Liver (tissue), 9 donors: ENCODE measurements around the gene TNFRSF21. TPM values are rescaled to one million over a fixed set of nuclear protein-coding genes. Genes with fewer than 3 reads are reported as not detected.

Source experiments
- DNase-seq: peaks from one replicate; pipeline ENCODE4 v3.0.0-alpha.2; 2017; ENCODE audit warnings: low spot score
- H3K27ac ChIP-seq, 2 donors: one replicate each; pipeline ENCODE4 v1.7.0; 2013; ENCODE audit warnings: inconsistent platforms in 2 of 2, low read length in 2 of 2, control low read depth in 1 of 2, low read depth in 1 of 2, mild to moderate bottlenecking in 1 of 2
- H3K27me3 ChIP-seq, 4 donors: one replicate each; pipeline versions ENCODE4 v1.6.1 to v1.7.0; 2013; ENCODE audit warnings: low read length in 3 of 4, inconsistent platforms in 1 of 4, mild to moderate bottlenecking in 1 of 4, moderate library complexity in 1 of 4; ENCODE audit not compliant: control insufficient read depth in 4 of 4, insufficient read depth in 4 of 4
- H3K36me3 ChIP-seq, 4 donors: one replicate each; pipeline versions ENCODE4 v1.6.1 to v1.7.0; 2013; ENCODE audit warnings: low read length in 3 of 4, mild to moderate bottlenecking in 3 of 4, low read depth in 1 of 4, moderate library complexity in 1 of 4; ENCODE audit not compliant: control insufficient read depth in 4 of 4, insufficient read depth in 3 of 4
- H3K4me1 ChIP-seq, 4 donors: one replicate each; pipeline versions ENCODE4 v1.6.1 to v1.7.0; 2013; ENCODE audit warnings: low read length in 3 of 4, mild to moderate bottlenecking in 3 of 4, moderate library complexity in 1 of 4; ENCODE audit not compliant: control insufficient read depth in 4 of 4, insufficient read depth in 4 of 4
- H3K4me3 ChIP-seq, 3 donors: one replicate each; pipeline versions ENCODE4 v1.6.1 to v1.7.0; 2013; ENCODE audit warnings: low read length in 3 of 3, control low read depth in 1 of 3, low read depth in 1 of 3, mild to moderate bottlenecking in 1 of 3
- H3K9ac ChIP-seq, 2 donors: one replicate each; pipeline ENCODE4 v1.7.0; 2013; ENCODE audit warnings: low read length in 2 of 2, mild to moderate bottlenecking in 2 of 2, moderate library complexity in 2 of 2, control low read depth in 1 of 2, low read depth in 1 of 2
- H3K9me3 ChIP-seq, 4 donors: one replicate each; pipeline versions ENCODE4 v1.6.1 to v1.7.0; 2013; ENCODE audit warnings: low read length in 3 of 4; ENCODE audit not compliant: control insufficient read depth in 4 of 4
- EGR1 ChIP-seq, 2 donors: IDR thresholded peaks; 2 replicates each; pipeline ENCODE4 v1.6.1; 2016 to 2018; ENCODE audit warnings: antibody characterized with exemption in 2 of 2, low read depth in 2 of 2
- FOXA1 ChIP-seq: IDR thresholded peaks from 2 replicates; pipeline ENCODE4 v1.6.1; 2016; ENCODE audit warnings: antibody characterized with exemption
- FOXA2 ChIP-seq: IDR thresholded peaks from 2 replicates; pipeline ENCODE4 v1.6.1; 2016; ENCODE audit warnings: antibody characterized with exemption
- GABPA ChIP-seq, 2 donors: IDR thresholded peaks in 1 of 2; conservative IDR thresholded peaks in 1 of 2; 2 replicates each; pipeline ENCODE4 v1.6.1; 2016; ENCODE audit warnings: antibody characterized with exemption in 2 of 2, mild to moderate bottlenecking in 1 of 2, moderate library complexity in 1 of 2
- HNF4A ChIP-seq, 2 donors: conservative IDR thresholded peaks; 2 replicates each; pipeline ENCODE4 v1.6.1; 2016; ENCODE audit warnings: antibody characterized with exemption in 2 of 2, mild to moderate bottlenecking in 2 of 2
- HNF4G ChIP-seq: IDR thresholded peaks from 2 replicates; pipeline ENCODE4 v1.6.1; 2016; ENCODE audit warnings: antibody characterized with exemption
- JUND ChIP-seq, 2 donors: IDR thresholded peaks; 2 replicates each; pipeline ENCODE4 v1.6.1; 2016; ENCODE audit warnings: antibody characterized with exemption in 2 of 2
- NR2F2 ChIP-seq: IDR thresholded peaks from 2 replicates; pipeline ENCODE4 v1.6.1; 2016; ENCODE audit warnings: antibody characterized with exemption
- RAD21 ChIP-seq, 2 donors: IDR thresholded peaks; 2 replicates each; pipeline ENCODE4 v1.6.1; 2016; ENCODE audit warnings: antibody characterized with exemption in 2 of 2, mild to moderate bottlenecking in 2 of 2
- RXRA ChIP-seq, 2 donors: IDR thresholded peaks; 2 replicates each; pipeline ENCODE4 v1.6.1; 2017 to 2018; ENCODE audit warnings: antibody characterized with exemption in 2 of 2, mild to moderate bottlenecking in 1 of 2
- SP1 ChIP-seq: IDR thresholded peaks from 2 replicates; pipeline ENCODE4 v1.6.1; 2018; ENCODE audit warnings: antibody characterized with exemption, mild to moderate bottlenecking
- TAF1 ChIP-seq: conservative IDR thresholded peaks from 2 replicates; pipeline ENCODE4 v1.6.1; 2016; ENCODE audit warnings: antibody characterized with exemption, mild to moderate bottlenecking
- YY1 ChIP-seq: IDR thresholded peaks from 2 replicates; pipeline ENCODE4 v1.6.1; 2016; ENCODE audit warnings: antibody characterized with exemption, mild to moderate bottlenecking
- WGBS: extraction: QIAGEN DNeasy Blood & Tissue Kit; methylation state at CpG from one replicate; pipeline ENCODE4 v1.1.7; 2013; 5-methylcytosine and 5-hydroxymethylcytosine counted together
- polyA plus RNA-seq, 2 donors: library from polyadenylated mRNA; stranded (reverse) in 1 of 2; unstranded in 1 of 2; fragments of 200-250 nt in 1 of 2; fragments of >200 nt in 1 of 2; fragmentation: Nextera tagmentation in 1 of 2; extraction: Ambion mirVana in 1 of 2; gene quantifications; one replicate each; pipeline versions ENCODE4 v1.2.1 to v1.2.3, GENCODE V29; 2013 to 2015
- total RNA-seq, 2 donors: library from RNA; depleted of rRNA; stranded (reverse); fragments of >200 nt; gene quantifications; one replicate each; pipeline ENCODE4 v1.2.3, GENCODE V29; 2014
- TF ChIP-seq, protein P1 (sequence below): IDR thresholded peaks from 2 replicates; pipeline ENCODE4 v1.6.1; 2016; ENCODE audit warnings: antibody characterized with exemption, mild to moderate bottlenecking
- TF ChIP-seq, protein P2 (sequence below): IDR thresholded peaks from 2 replicates; pipeline ENCODE4 v1.6.1; 2016; ENCODE audit warnings: antibody characterized with exemption
- TF ChIP-seq, protein P3 (sequence below): fragments of 150-350 bp; IDR thresholded peaks from 2 replicates; pipeline ENCODE4 v1.5.1; 2017; ENCODE audit warnings: improper control_type of control experiment, low read depth, low read length; ENCODE audit not compliant: missing input control
- TF ChIP-seq, protein P4 (sequence below): IDR thresholded peaks from 2 replicates; pipeline ENCODE4 v1.6.1; 2016; ENCODE audit warnings: antibody characterized with exemption
- TF ChIP-seq, protein P5 (sequence below): IDR thresholded peaks from 2 replicates; pipeline ENCODE4 v1.6.1; 2016; ENCODE audit warnings: antibody characterized with exemption
- donor health status: healthy.
- donor health status: healthy.
- donor health status: healthy.
- donor health status: healthy.
- donor health status: healthy.

TNFRSF21 gene
- total and polyA plus RNA-seq, 4 donors, result 2.1 to 3.2 (median 2.9) TPM

DNA sequence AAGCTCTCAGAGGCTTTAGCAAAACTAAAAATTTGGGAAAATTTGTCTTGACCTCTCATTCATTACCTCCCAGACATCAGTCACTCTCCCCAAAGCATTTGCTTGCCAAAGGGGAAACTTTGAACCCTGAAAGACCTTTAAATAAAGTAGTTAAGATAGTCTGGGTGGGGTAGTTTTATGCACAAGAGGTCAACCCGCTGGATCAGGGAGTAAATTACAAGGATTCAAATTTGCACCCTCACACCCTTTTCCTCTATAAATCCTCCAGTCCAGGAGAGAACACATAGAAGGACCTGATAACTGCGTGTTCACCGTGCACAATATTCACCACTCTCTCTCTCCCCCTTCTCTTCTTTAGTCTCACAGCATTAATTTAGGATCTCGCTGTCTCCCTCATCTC lies 36.1 kb upstream of the TNFRSF21 start (continued):
- TF ChIP-seq, protein P1, sequence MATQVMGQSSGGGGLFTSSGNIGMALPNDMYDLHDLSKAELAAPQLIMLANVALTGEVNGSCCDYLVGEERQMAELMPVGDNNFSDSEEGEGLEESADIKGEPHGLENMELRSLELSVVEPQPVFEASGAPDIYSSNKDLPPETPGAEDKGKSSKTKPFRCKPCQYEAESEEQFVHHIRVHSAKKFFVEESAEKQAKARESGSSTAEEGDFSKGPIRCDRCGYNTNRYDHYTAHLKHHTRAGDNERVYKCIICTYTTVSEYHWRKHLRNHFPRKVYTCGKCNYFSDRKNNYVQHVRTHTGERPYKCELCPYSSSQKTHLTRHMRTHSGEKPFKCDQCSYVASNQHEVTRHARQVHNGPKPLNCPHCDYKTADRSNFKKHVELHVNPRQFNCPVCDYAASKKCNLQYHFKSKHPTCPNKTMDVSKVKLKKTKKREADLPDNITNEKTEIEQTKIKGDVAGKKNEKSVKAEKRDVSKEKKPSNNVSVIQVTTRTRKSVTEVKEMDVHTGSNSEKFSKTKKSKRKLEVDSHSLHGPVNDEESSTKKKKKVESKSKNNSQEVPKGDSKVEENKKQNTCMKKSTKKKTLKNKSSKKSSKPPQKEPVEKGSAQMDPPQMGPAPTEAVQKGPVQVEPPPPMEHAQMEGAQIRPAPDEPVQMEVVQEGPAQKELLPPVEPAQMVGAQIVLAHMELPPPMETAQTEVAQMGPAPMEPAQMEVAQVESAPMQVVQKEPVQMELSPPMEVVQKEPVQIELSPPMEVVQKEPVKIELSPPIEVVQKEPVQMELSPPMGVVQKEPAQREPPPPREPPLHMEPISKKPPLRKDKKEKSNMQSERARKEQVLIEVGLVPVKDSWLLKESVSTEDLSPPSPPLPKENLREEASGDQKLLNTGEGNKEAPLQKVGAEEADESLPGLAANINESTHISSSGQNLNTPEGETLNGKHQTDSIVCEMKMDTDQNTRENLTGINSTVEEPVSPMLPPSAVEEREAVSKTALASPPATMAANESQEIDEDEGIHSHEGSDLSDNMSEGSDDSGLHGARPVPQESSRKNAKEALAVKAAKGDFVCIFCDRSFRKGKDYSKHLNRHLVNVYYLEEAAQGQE, result no peak
- TF ChIP-seq SP1 (no peak), JUND (IDR thresholded peaks at IDR 0.05) (no peak)
- TF ChIP-seq, protein P2, sequence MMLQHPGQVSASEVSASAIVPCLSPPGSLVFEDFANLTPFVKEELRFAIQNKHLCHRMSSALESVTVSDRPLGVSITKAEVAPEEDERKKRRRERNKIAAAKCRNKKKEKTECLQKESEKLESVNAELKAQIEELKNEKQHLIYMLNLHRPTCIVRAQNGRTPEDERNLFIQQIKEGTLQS, result no peak

DNA sequence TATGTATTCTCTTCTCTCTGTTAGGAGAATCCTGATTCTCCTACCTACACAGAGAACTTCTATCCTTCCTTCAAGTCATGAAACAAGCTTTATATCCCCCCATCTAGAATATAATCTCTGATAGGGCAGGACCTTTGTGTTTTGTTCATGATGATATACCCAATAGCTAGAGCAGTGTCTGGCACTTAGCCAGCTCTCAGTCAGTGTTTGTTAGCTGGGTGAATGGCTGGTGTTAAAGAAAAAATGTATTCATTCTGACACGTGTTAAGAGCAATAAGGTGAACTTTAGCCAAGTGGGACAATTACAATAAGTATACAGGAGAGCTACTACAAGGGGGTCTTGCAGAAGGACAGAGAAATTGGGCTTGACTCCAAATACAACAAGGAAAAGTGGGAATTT lies 34.3 kb upstream of the TNFRSF21 start:
- no peak for DNase-seq
- H3K36me3 ChIP-seq, result no peaks in the 10 kb centered on the region
- no peaks in the 10 kb centered on the region for H3K9me3 ChIP-seq
- no peak overlapping the region for H3K27ac ChIP-seq
- 50% methylated on average over 1 of the region's 1 CpG for WGBS
- H3K27me3 ChIP-seq, result no peaks in the 10 kb centered on the region
- H3K4me3 ChIP-seq, result no peak overlapping the region
- TF ChIP-seq HNF4A (conservative IDR thresholded peaks at IDR 0.05), result no peak
- TF ChIP-seq EGR1 (IDR thresholded peaks at IDR 0.05; ENCODE audit: low read depth in 2 of 2), result no peak
- TF ChIP-seq, protein P3, sequence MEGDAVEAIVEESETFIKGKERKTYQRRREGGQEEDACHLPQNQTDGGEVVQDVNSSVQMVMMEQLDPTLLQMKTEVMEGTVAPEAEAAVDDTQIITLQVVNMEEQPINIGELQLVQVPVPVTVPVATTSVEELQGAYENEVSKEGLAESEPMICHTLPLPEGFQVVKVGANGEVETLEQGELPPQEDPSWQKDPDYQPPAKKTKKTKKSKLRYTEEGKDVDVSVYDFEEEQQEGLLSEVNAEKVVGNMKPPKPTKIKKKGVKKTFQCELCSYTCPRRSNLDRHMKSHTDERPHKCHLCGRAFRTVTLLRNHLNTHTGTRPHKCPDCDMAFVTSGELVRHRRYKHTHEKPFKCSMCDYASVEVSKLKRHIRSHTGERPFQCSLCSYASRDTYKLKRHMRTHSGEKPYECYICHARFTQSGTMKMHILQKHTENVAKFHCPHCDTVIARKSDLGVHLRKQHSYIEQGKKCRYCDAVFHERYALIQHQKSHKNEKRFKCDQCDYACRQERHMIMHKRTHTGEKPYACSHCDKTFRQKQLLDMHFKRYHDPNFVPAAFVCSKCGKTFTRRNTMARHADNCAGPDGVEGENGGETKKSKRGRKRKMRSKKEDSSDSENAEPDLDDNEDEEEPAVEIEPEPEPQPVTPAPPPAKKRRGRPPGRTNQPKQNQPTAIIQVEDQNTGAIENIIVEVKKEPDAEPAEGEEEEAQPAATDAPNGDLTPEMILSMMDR, result no peak
- no peak for TF ChIP-seq JUND (IDR thresholded peaks at IDR 0.05)
- TF ChIP-seq, protein P2, result no peak
- TF ChIP-seq, protein P4, sequence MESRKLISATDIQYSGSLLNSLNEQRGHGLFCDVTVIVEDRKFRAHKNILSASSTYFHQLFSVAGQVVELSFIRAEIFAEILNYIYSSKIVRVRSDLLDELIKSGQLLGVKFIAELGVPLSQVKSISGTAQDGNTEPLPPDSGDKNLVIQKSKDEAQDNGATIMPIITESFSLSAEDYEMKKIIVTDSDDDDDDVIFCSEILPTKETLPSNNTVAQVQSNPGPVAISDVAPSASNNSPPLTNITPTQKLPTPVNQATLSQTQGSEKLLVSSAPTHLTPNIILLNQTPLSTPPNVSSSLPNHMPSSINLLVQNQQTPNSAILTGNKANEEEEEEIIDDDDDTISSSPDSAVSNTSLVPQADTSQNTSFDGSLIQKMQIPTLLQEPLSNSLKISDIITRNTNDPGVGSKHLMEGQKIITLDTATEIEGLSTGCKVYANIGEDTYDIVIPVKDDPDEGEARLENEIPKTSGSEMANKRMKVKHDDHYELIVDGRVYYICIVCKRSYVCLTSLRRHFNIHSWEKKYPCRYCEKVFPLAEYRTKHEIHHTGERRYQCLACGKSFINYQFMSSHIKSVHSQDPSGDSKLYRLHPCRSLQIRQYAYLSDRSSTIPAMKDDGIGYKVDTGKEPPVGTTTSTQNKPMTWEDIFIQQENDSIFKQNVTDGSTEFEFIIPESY, result no peak
- TF ChIP-seq FOXA2, result no peak
- TF ChIP-seq YY1, result no peak
- no peak for TF ChIP-seq RAD21 (IDR thresholded peaks at IDR 0.05)
- no peak for TF ChIP-seq GABPA (IDR thresholded peaks at IDR 0.05 in 1 of 2, conservative IDR thresholded peaks at IDR 0.05 in 1 of 2)
- TF ChIP-seq FOXA1, result no peak
- TF ChIP-seq HNF4G, result no peak
- TF ChIP-seq TAF1, result no peak
- no peak for TF ChIP-seq SP1
- TF ChIP-seq, protein P5, sequence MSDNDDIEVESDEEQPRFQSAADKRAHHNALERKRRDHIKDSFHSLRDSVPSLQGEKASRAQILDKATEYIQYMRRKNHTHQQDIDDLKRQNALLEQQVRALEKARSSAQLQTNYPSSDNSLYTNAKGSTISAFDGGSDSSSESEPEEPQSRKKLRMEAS, result no peak
- TF ChIP-seq, protein P1, result no peak
- TF ChIP-seq NR2F2, result no peak
- no peak for TF ChIP-seq RXRA (IDR thresholded peaks at IDR 0.05)
- no peaks in the 10 kb centered on the region for H3K4me1 ChIP-seq
- H3K9ac ChIP-seq, result no peak overlapping the region
